Measurements from ENCODE around the gene SANBR.

Gene SANBR

DNA sequence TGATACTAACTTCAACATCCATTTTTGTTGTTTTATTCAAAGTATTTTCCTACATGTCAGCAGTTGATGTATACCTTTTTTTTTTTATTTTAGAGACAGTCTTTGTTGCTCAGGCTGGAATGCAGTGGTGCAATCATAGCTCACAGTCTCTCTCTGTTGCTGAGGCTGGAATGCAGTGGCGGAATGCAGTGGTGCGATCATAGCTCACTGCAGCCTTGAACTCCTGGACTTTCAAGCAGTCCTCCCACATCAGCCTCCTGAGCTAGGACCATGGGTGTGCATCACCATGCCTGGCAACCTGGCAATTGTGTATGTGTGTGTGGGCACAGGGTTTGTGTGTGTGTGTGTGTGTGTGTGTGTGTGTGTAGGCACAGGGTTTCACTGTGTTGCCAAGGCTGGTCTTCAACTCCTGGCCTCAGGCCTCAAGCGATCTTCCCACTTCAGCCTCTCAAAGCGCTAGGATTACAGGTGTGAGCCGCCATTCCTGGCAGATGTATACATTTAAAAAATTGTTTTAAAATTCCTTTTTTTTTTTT is 24.8 kb downstream of the SANBR start:
- DNase-seq (ENCODE audit: low read depth): no peak

DNA sequence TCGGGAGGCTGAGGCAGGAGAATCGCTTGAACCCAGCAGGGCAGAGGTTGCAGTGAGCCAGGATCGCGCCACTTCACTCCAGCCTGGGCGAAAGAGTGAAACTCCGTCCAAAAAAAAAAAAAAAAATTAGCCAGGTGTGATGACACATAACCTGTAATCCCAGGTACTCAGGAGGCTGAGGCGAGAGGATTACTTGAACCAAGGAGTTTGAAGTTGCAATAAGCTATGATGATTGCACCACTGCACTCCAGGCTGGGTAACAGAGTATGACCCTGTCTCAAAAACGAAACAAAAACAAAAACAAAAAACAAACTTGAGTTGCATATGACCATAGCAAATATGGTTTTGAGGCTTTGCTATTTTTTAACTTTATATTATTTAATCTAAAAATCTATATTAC is 25.8 kb downstream of the SANBR start:
- no peak for DNase-seq (ENCODE audit: low read depth)

DNA sequence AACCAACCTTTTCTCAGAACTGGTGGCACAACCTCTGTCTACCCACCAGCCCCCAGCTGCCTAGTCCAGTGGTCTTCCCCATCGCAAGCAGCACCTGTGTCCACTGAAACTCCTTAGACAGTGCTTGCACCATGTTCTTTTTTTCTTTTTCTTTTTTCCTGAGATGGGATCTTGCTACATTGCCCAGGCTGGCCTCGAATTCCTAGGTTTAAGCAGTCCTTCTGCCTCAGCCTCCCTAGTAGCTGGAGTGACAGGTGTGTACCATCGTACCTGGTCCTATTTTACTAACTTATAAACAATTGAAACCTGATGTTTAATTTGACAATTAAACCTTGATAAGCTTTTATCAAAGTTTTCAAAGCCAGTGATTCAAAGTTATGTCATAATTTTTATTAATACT is 30.8 kb downstream of the SANBR start:
- no peak for DNase-seq (ENCODE audit: low read depth)

DNA sequence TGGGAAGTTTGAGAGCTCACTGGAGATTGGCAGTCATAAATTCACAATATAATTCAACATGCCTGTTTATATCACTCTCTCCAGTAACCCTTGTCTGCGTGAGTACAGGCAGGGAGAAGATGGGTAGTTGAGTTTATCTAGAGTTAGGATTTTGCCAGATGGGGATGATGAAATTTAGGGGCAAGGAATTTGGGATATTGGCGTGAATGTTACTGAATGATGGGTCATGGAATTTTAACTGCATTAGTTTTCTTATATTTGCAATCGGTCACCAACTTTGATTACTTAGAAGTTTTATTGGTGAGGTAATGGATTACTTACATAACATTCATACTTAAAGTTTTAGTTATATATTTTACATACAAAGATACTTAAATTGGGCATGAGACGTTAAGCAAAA is 35.1 kb downstream of the SANBR start:
- no peak for DNase-seq (ENCODE audit: low read depth)

DNA sequence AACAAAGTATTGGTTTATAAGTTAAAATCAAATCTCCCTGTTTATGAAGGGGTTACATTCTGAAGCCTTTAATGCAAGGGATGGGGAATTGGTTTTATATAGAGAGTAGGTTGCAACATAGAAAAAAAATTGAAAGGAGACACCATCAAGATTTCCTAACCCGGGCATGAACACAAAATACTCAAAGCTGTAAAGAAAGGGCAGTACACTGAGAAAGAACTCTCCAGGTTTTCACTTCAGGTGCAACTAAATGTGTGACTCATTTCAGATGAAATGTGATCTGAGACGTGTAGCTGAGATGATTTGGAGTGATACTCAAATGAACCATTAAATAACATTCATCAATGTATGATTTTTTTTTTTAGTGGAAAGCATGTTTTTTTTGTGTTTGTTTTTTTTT is 43.6 kb downstream of the SANBR start:
- DNase-seq (ENCODE audit: low read depth): no peak

DNA sequence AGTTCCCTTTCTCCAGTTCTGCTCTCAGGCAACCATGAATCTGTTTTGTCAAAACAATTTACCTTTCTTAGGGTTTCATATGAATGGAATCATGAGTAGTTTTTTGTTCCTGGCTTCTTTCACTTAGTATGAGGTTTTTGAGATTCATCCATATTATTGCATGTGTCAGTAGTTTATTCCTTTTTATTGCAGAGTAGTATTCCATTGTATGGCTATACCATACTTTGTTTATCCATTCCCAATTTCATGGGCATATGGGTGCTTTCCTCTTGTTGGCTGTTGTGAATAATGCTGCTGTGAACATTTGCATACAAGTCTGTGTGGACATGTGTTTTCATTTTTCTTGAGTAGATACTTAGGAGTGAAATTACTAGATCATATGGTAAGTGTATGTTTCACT is 46.0 kb downstream of the SANBR start:
- no peak for DNase-seq (ENCODE audit: low read depth)

DNA sequence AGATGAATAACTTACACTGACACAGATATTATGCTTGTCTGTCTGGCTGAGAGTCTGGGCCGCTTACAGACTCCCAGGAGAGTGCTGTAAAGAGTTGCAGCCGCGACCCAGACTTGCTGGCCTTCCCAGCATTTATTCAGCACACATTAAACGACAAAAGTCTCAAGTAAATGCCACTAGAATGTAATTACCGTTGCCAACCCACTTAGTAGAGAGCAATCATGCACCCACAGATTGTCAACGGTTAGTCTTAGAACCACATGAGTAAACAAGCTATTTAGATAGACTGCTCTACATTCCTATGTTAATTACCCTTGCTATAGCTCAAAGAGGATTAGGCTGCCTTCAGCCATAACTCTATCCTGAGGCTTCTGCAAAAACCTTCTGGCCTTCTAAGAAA is 48.5 kb downstream of the SANBR start:
- DNase-seq (ENCODE audit: low read depth): no peak
